Adrenal gland (tissue), 5 donors: ENCODE measurements around the gene CDC25C.

Experiments used
- CTCF ChIP-seq, 6 experiments: fragments of 450-650 bp in 4 of 6; fragments of 200-600 bp in 2 of 6; sonication (generic) in 1 of 6; IDR thresholded peaks; 1 replicate in 5 of 6; 2 replicates in 1 of 6; pipeline versions ENCODE4 v1.5.1 to v1.8.0; 2016 to 2021; ENCODE audit warnings: antibody characterized with exemption in 6 of 6, mild to moderate bottlenecking in 2 of 6, moderate library complexity in 1 of 6
- POLR2A ChIP-seq, 2 donors: fragments of 450-650 bp; IDR thresholded peaks; one replicate each; pipeline ENCODE4 v1.6.1; 2017; ENCODE audit warnings: antibody characterized with exemption in 2 of 2, mild to moderate bottlenecking in 2 of 2, moderate library complexity in 1 of 2
- donor health status: DM: no; HTN: no; CAD: no.

GRCh38 chr5:138246334-138246733, 85.3 kb downstream of the CDC25C start:
- TF ChIP-seq CTCF (IDR thresholded peaks at IDR 0.05) = no peak
- TF ChIP-seq POLR2A (IDR thresholded peaks at IDR 0.05) = no peak
